GM12878 (cell line): Measurements from ENCODE around the gene GPC3. TPM values are rescaled to one million over a fixed set of nuclear protein-coding genes. Genes with fewer than 3 reads are reported as not detected.

ENCODE experiments used
- ATAC-seq: fragments of 200-7000 bp; cut with Tn5 transposase; 3 replicates; pipeline ENCODE4 v1.9.1; 2020; ENCODE audit warnings: mild to moderate bottlenecking, moderate library complexity
- BruUV-seq: library from RNA; stranded (reverse); fragments of 400-500 nt; replicated peaks from 2 replicates; lab custom pipeline; 2021; lab: Mats Ljungman, UMichigan
- CTCF ChIA-PET: fragments of 300-600 bp; sonication (Branson Sonifier 250); formaldehyde crosslinking; extraction: SDS; loops from one replicate; lab custom pipeline; 2021; ENCODE audit warnings: inconsistent platforms; lab: Yijun Ruan, JAX
- POLR2A ChIA-PET: fragments of 350-600 bp; formaldehyde crosslinking; extraction: SDS; loops from one replicate; lab custom pipeline; 2021; ENCODE audit warnings: inconsistent platforms; lab: Charles Lee
- RAD21 ChIA-PET: fragments of 300-600 bp; sonication (Branson Sonifier 250); formaldehyde crosslinking; loops from one replicate; lab custom pipeline; 2023; ENCODE audit warnings: antibody characterized with exemption; ENCODE audit not compliant: unreplicated experiment; lab: Charles Lee
- SMC1A ChIA-PET: fragments of 300-600 bp; sonication (Branson Sonifier 250); formaldehyde crosslinking; loops from one replicate; lab custom pipeline; 2023; ENCODE audit not compliant: unreplicated experiment, uncharacterized antibody; lab: Charles Lee
- DNase-seq: peaks from one replicate; pipeline ENCODE4 v3.0.0-alpha.2; 2011; ENCODE audit warnings: low read depth, low spot score
- FAIRE-seq: peaks from 3 replicates; lab custom pipeline; 2011; peaks lifted over from hg19 to GRCh38; lab: Jason Lieb, UNC
- H2AFZ ChIP-seq: 2 replicates; pipeline ENCODE4 v1.6.0; 2011; ENCODE audit warnings: low read depth, low read length, control low read depth; ENCODE audit not compliant: control insufficient read depth
- H3K27ac ChIP-seq: 2 replicates; pipeline ENCODE4 v1.5.1; 2011; ENCODE audit warnings: control low read depth; ENCODE audit not compliant: control insufficient read depth, insufficient read depth
- H3K27me3 ChIP-seq, 2 experiments: replicated peaks in 1 of 2; 2 replicates each; pipeline versions ENCODE4 v1.6.0 to v1.6.1; 2011; ENCODE audit warnings: low read length in 1 of 2; ENCODE audit not compliant: control insufficient read depth in 2 of 2, insufficient read depth in 2 of 2
- H3K36me3 ChIP-seq, 2 experiments: 2 replicates each; pipeline ENCODE4 v1.5.1; 2011; ENCODE audit warnings: low read length in 1 of 2; ENCODE audit not compliant: control insufficient read depth in 2 of 2, insufficient read depth in 2 of 2
- H3K4me1 ChIP-seq: 2 replicates; pipeline ENCODE4 v1.6.1; 2011; ENCODE audit warnings: mild to moderate bottlenecking, low read length, moderate library complexity, mixed read lengths; ENCODE audit not compliant: control insufficient read depth, insufficient read depth
- H3K4me2 ChIP-seq: 2 replicates; pipeline ENCODE4 v1.6.0; 2011; ENCODE audit warnings: control low read depth; ENCODE audit not compliant: control insufficient read depth, insufficient read depth
- H3K4me3 ChIP-seq: fragments of 200-600 bp; sonication (generic); 2 replicates; pipeline ENCODE4 v1.5.1; 2016
- H3K79me2 ChIP-seq: 2 replicates; pipeline ENCODE4 v1.6.0; 2011; ENCODE audit warnings: low read length; ENCODE audit not compliant: control insufficient read depth, insufficient read depth
- H3K9ac ChIP-seq: 2 replicates; pipeline ENCODE4 v1.8.0; 2011; ENCODE audit warnings: low read length, control low read depth, mixed read lengths; ENCODE audit not compliant: control insufficient read depth, insufficient read depth
- H3K9me3 ChIP-seq: replicated peaks from 3 replicates; pipeline ENCODE4 v1.5.1; 2011; ENCODE audit warnings: mild to moderate bottlenecking, low read length; ENCODE audit not compliant: control insufficient read depth, insufficient read depth
- H4K20me1 ChIP-seq: 2 replicates; pipeline ENCODE4 v1.6.0; 2011; ENCODE audit not compliant: control insufficient read depth, insufficient read depth
- CREB1 ChIP-seq: IDR thresholded peaks from 2 replicates; pipeline ENCODE4 v1.6.1; 2012; ENCODE audit warnings: low read depth, mild to moderate bottlenecking, inconsistent platforms
- CREM ChIP-seq: IDR thresholded peaks from 2 replicates; pipeline ENCODE4 v1.6.1; 2014; ENCODE audit warnings: antibody characterized with exemption, low read depth
- JUNB ChIP-seq: IDR thresholded peaks from 2 replicates; pipeline ENCODE4 v1.6.1; 2016; ENCODE audit warnings: antibody characterized with exemption, mild to moderate bottlenecking
- RAD21 ChIP-seq: IDR thresholded peaks from 2 replicates; pipeline ENCODE4 v1.6.1; 2011; ENCODE audit warnings: mild to moderate bottlenecking, low read depth, low read length, moderate library complexity; ENCODE audit not compliant: insufficient read depth
- RCOR1 ChIP-seq: conservative IDR thresholded peaks from 2 replicates; pipeline ENCODE4 v1.6.1; 2012; ENCODE audit warnings: low read depth, low read length, improper control_type of control experiment
- YY1 ChIP-seq: IDR thresholded peaks from 2 replicates; pipeline ENCODE4 v1.6.1; 2011; ENCODE audit warnings: low read depth, mild to moderate bottlenecking, low read length
- ZZZ3 ChIP-seq: IDR thresholded peaks from 2 replicates; pipeline ENCODE4 v1.6.1; 2011; ENCODE audit warnings: low read depth; ENCODE audit not compliant: control insufficient read depth, insufficient read length
- WGBS: methylation state at CpG from one replicate; pipeline ENCODE4 v1.1.6; 2016; ENCODE audit warnings: low lambda C conversion rate; ENCODE audit not compliant: insufficient replicate concordance, insufficient coverage; ENCODE audit errors: missing lambda C conversion rate; 5-methylcytosine and 5-hydroxymethylcytosine counted together
- in situ Hi-C: fragments of 300-500 bp; cut with MboI; formaldehyde crosslinking; loops from 9 replicates; pipeline ENCODE4 v1.14.3; 2018; ENCODE audit warnings: mixed read lengths
- intact Hi-C: fragments of 100-400 bp; cut with micrococcal nuclease; formaldehyde crosslinking; loops from one replicate; pipeline ENCODE4 v1.14.2; 2022; ENCODE audit not compliant: unreplicated experiment
- polyA plus RNA-seq, 11 experiments: library from polyadenylated mRNA; depleted of rRNA in 4 of 11; unstranded in 6 of 11; stranded (reverse) in 5 of 11; fragments of >200 nt; fragmentation: Nextera tagmentation in 4 of 11; fragmentation: Illumina TruSeq in 1 of 11; extraction: Ambion mirVana in 4 of 11; extraction: Trizol in 1 of 11; gene quantifications; 1 replicate in 1 of 11; 2 replicates in 10 of 11; pipeline versions ENCODE4 v1.2.1 to v1.2.3, GENCODE V29; 2011 to 2016; ENCODE audit warnings: inconsistent platforms in 2 of 11, missing spikeins in 2 of 11, low read depth in 1 of 11
- total RNA-seq, 4 experiments: library from RNA; depleted of rRNA in 3 of 4; stranded (reverse); fragments of >200 nt in 3 of 4; fragmentation: Illumina TruSeq in 1 of 4; extraction: Trizol in 1 of 4; gene quantifications; 2 replicates each; pipeline versions ENCODE4 v1.2.1 to v1.2.3, GENCODE V29; 2013 to 2021
- TF ChIP-seq, protein P1 (sequence below): fragments of 150-350 bp; IDR thresholded peaks from 2 replicates; pipeline ENCODE4 v1.6.1; 2014; ENCODE audit warnings: mild to moderate bottlenecking, low read depth, low read length
- TF ChIP-seq, protein P2 (sequence below): fragments of 450-650 bp; formaldehyde crosslinking; IDR thresholded peaks from 2 replicates; pipeline ENCODE4 v1.4.0; 2022; ENCODE audit warnings: mild to moderate bottlenecking, moderate library complexity

The GPC3 gene
- total and polyA plus RNA-seq, 10 of the 15 experiments (the other 5 are each of a cell fraction or from before 2014, with no cell fraction given), result 0.09 to 0.82 TPM; not detected in 8

DNA sequence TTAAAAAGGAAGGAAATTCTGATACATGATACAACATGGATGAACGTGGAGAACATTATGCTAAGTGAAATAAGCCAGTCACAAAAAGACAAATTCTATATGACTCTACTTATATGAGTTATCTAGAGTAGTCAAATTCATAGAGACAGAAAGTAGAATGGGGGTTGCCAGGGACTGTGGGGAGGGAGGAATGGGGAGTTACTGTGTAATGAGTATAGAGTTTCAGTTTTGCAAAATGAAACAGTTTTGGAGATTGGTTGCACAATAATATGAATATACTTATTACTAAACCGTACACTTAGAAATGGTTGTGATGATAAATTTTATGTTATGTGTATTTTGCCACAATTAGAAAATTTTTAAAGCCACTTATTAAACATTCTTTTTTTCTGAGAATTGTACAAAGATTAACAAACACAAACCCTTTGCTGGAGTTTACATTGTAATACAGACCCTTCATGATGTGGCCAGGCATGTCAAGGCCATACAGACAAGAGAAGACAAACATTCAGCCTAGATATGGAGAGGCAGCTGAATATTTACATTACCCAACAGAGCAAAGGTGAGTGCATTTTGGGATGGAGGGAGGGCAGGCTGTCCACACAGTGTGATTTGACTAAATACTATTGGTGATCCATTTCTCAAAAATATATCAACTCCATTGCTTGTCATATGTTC lies 21.2 kb upstream of the GPC3 start:
- in situ Hi-C loops, result no loop called here
- Histone ChIP-seq H3K9me3 (no peaks in the 10 kb centered on the region), H3K27me3 (no peaks in the 10 kb centered on the region), H3K9ac (no peak overlapping the region), H3K4me3 (no peak overlapping the region), H4K20me1 (no peaks in the 10 kb centered on the region), H3K27ac (no peak overlapping the region), H3K36me3 (no peaks in the 10 kb centered on the region), H3K4me2 (no peak overlapping the region), H2AFZ (no peak overlapping the region), H3K4me1 (no peaks in the 10 kb centered on the region), H3K79me2 (no peaks in the 10 kb centered on the region)
- no TSS peak for BruUV-seq
- ATAC-seq, result no peak
- intact Hi-C loops, result no loop called here
- POLR2A ChIA-PET, result no interaction called here
- FAIRE-seq, result no peak
- no peak for DNase-seq
- TF ChIP-seq ZZZ3 (no peak), RCOR1 (no peak), JUNB (no peak), YY1 (no peak), CREM (no peak), RAD21 (no peak), CREB1 (no peak)
- TF ChIP-seq, protein P1, sequence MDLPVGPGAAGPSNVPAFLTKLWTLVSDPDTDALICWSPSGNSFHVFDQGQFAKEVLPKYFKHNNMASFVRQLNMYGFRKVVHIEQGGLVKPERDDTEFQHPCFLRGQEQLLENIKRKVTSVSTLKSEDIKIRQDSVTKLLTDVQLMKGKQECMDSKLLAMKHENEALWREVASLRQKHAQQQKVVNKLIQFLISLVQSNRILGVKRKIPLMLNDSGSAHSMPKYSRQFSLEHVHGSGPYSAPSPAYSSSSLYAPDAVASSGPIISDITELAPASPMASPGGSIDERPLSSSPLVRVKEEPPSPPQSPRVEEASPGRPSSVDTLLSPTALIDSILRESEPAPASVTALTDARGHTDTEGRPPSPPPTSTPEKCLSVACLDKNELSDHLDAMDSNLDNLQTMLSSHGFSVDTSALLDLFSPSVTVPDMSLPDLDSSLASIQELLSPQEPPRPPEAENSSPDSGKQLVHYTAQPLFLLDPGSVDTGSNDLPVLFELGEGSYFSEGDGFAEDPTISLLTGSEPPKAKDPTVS, result no peak
- TF ChIP-seq, protein P2, sequence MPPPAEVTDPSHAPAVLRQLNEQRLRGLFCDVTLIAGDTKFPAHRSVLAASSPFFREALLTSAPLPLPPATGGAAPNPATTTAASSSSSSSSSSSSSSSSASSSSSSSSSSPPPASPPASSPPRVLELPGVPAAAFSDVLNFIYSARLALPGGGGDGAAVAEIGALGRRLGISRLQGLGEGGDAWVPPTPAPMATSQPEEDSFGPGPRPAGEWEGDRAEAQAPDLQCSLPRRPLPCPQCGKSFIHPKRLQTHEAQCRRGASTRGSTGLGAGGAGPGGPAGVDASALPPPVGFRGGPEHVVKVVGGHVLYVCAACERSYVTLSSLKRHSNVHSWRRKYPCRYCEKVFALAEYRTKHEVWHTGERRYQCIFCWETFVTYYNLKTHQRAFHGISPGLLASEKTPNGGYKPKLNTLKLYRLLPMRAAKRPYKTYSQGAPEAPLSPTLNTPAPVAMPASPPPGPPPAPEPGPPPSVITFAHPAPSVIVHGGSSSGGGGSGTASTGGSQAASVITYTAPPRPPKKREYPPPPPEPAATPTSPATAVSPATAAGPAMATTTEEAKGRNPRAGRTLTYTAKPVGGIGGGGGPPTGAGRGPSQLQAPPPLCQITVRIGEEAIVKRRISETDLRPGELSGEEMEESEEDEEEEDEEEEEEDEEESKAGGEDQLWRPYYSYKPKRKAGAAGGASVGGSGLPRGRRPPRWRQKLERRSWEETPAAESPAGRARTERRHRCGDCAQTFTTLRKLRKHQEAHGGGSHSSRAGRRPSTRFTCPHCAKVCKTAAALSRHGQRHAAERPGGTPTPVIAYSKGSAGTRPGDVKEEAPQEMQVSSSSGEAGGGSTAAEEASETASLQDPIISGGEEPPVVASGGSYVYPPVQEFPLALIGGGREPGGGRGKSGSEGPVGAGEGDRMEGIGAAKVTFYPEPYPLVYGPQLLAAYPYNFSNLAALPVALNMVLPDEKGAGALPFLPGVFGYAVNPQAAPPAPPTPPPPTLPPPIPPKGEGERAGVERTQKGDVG (CRISPR knock-in tag), result no peak
- 0% methylated on average over 2 of the region's 2 CpGs for WGBS
- SMC1A ChIA-PET, result no interaction called here
- CTCF ChIA-PET, result no interaction called here
- RAD21 ChIA-PET, result no interaction called here
